Gastrocnemius medialis (tissue), 4 donors: ENCODE measurements around the gene HSPB9.

Experiments
- POLR2A ChIP-seq, 2 donors: fragments of 450-650 bp; IDR thresholded peaks; one replicate each; pipeline ENCODE4 v1.6.1; 2017; ENCODE audit warnings: antibody characterized with exemption in 2 of 2, mild to moderate bottlenecking in 2 of 2, moderate library complexity in 2 of 2
- TF ChIP-seq, protein P1 (sequence below), 5 experiments: fragments of 450-650 bp in 3 of 5; fragments of 200-600 bp in 2 of 5; sonication (generic) in 2 of 5; IDR thresholded peaks in 4 of 5; conservative IDR thresholded peaks in 1 of 5; 1 replicate in 4 of 5; 2 replicates in 1 of 5; pipeline ENCODE4 v1.5.1; 2016 to 2019; ENCODE audit warnings: antibody characterized with exemption in 5 of 5, mild to moderate bottlenecking in 3 of 5, moderate library complexity in 3 of 5

DNA sequence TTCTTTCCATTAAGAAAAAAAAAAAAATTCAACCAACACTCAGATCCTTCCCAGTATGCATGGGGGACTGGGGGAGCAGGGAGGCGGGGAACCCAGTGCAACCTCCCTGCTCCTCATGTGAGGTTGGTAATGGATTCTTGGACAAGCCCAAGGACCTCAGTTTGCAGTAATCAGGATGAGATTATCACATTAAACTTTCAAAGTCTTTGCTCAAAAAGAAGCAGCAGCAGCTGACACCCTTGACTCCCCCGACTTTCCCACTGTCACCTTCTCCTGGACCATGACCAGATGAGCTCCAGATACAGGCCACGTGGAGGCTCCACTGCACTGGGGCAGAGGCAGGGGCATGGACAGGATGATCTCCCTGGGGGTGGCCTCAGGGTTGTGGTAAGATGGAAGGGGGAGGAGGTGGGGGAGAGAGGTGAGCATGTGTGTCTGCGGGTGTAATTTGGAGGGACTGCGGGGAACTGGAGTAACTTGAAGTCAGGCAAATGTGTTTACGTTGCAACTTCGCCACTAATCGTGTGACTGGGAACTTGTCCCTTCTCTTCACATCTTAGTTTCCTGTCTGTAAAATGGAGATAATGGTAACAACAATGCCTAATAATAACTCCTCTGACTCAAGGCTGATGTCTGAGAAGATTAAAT lies 44.1 kb upstream of the HSPB9 start:
- TF ChIP-seq, protein P1, sequence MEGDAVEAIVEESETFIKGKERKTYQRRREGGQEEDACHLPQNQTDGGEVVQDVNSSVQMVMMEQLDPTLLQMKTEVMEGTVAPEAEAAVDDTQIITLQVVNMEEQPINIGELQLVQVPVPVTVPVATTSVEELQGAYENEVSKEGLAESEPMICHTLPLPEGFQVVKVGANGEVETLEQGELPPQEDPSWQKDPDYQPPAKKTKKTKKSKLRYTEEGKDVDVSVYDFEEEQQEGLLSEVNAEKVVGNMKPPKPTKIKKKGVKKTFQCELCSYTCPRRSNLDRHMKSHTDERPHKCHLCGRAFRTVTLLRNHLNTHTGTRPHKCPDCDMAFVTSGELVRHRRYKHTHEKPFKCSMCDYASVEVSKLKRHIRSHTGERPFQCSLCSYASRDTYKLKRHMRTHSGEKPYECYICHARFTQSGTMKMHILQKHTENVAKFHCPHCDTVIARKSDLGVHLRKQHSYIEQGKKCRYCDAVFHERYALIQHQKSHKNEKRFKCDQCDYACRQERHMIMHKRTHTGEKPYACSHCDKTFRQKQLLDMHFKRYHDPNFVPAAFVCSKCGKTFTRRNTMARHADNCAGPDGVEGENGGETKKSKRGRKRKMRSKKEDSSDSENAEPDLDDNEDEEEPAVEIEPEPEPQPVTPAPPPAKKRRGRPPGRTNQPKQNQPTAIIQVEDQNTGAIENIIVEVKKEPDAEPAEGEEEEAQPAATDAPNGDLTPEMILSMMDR (IDR thresholded peaks at IDR 0.05 in 4 of 5, conservative IDR thresholded peaks at IDR 0.05 in 1 of 5): no peak
- TF ChIP-seq POLR2A (IDR thresholded peaks at IDR 0.05): no peak
